ENCODE data around the gene RCSD1. TPM values are rescaled to one million over a fixed set of nuclear protein-coding genes. Genes with fewer than 3 reads are reported as not detected.

The RCSD1 gene
- polyA plus RNA-seq, 3 donors, result 116 to 218 (median 216) TPM

- H3K27ac ChIP-seq (ENCODE audit: low read depth in 1 of 2, low read length in 2 of 2), result peak overlapping the region; percentile 78 to 94
- peak overlapping the region; percentile 43 to 73 for H3K4me3 Mint-ChIP-seq
- WGBS (ENCODE audit: insufficient coverage), result 0% methylated on average over 1 of the region's 3 CpGs
- peaks cover 52% of the 10 kb centered on the region for H3K79me2 ChIP-seq (ENCODE audit: insufficient read depth, low read length)
- peak overlapping the region; percentile 85 to 97 (median 92) for H3K27ac Mint-ChIP-seq
- intact Hi-C loops (cut with micrococcal nuclease), result no loop called here
- H3K9ac ChIP-seq (ENCODE audit: insufficient read depth, low read length, poor library complexity, severe bottlenecking), result peak overlapping the region; percentile 60
- H3K36me3 ChIP-seq (replicated peaks in 1 of 2; ENCODE audit: control insufficient read depth in 1 of 2, insufficient read depth in 2 of 2, low read length in 2 of 2), result no peaks in the 10 kb centered on the region
- H3K27me3 Mint-ChIP-seq (ENCODE audit: low read depth in 3 of 3), result no peaks in the 10 kb centered on the region
- H4K20me1 ChIP-seq (ENCODE audit: insufficient read depth, low read length), result peaks cover 13% of the 10 kb centered on the region
- H3K36me3 Mint-ChIP-seq, result peaks cover 2% of the 10 kb centered on the region in 2 donors
- H2AFZ ChIP-seq (ENCODE audit: insufficient read depth, low read depth, low read length, poor library complexity, severe bottlenecking), result peak overlapping the region; percentile 59
- no peak for TF ChIP-seq CTCF (IDR thresholded peaks at IDR 0.05)
- H3K4me1 ChIP-seq (ENCODE audit: control insufficient read depth in 1 of 2, insufficient read depth in 2 of 2, low read length in 2 of 2), result peaks cover 44 to 64% of the 10 kb centered on the region in 2 donors
- DNase-seq, result peak; percentile 62 to 86 (median 85)
- peaks cover 63% of the 10 kb centered on the region for H3K4me1 Mint-ChIP-seq
- peaks cover 0 to 6% (median 0%) of the 10 kb centered on the region in 7 donors for H3K9me3 Mint-ChIP-seq
- H3K27me3 ChIP-seq (ENCODE audit: control insufficient read depth in 2 of 2, insufficient read depth in 2 of 2, low read length in 2 of 2), result no peaks in the 10 kb centered on the region
- H3K4me2 ChIP-seq (replicated peaks; ENCODE audit: extremely low read depth, low read length, poor library complexity, severe bottlenecking), result peak overlapping the region; percentile 99
- H3K9me3 ChIP-seq (replicated peaks in 1 of 2; ENCODE audit: control insufficient read depth in 1 of 2, insufficient read depth in 1 of 2, low read length in 2 of 2), result no peaks in the 10 kb centered on the region
- peak overlapping the region in 1 of 3 experiments; percentile 100 for H3K4me3 ChIP-seq (replicated peaks in 1 of 3; ENCODE audit: low read depth in 2 of 3, low read length in 3 of 3)
These were observed 2.5 kb upstream of the RCSD1 start for GRCh38 chr1:167627615-167627864.

GRCh38 chr1:167627865-167628641, 2.0 kb upstream of the RCSD1 start:
- DNase-seq, result peak in 2 of 3 donors; percentile 36 to 64
- Histone ChIP-seq H3K27ac (ENCODE audit: low read depth in 1 of 2, low read length in 2 of 2) (peak overlapping the region; percentile 78 to 94), H3K4me3 (replicated peaks in 1 of 3; ENCODE audit: low read depth in 2 of 3, low read length in 3 of 3) (peak overlapping the region in 1 of 3 experiments; percentile 100), H3K9me3 (replicated peaks in 1 of 2; ENCODE audit: control insufficient read depth in 1 of 2, insufficient read depth in 1 of 2, low read length in 2 of 2) (no peaks in the 10 kb centered on the region), H3K9ac (ENCODE audit: insufficient read depth, low read length, poor library complexity, severe bottlenecking) (peak overlapping the region; percentile 60), H3K4me2 (replicated peaks; ENCODE audit: extremely low read depth, low read length, poor library complexity, severe bottlenecking) (peak overlapping the region; percentile 99), H3K36me3 (replicated peaks in 1 of 2; ENCODE audit: control insufficient read depth in 1 of 2, insufficient read depth in 2 of 2, low read length in 2 of 2) (peaks cover 0 to 1% of the 10 kb centered on the region in 2 donors), H3K27me3 (ENCODE audit: control insufficient read depth in 2 of 2, insufficient read depth in 2 of 2, low read length in 2 of 2) (no peaks in the 10 kb centered on the region), H3K79me2 (ENCODE audit: insufficient read depth, low read length) (peaks cover 57% of the 10 kb centered on the region), H3K4me1 (ENCODE audit: control insufficient read depth in 1 of 2, insufficient read depth in 2 of 2, low read length in 2 of 2) (peaks cover 50 to 68% of the 10 kb centered on the region in 2 donors), H2AFZ (ENCODE audit: insufficient read depth, low read depth, low read length, poor library complexity, severe bottlenecking) (peak overlapping the region; percentile 59), H4K20me1 (ENCODE audit: insufficient read depth, low read length) (peaks cover 18% of the 10 kb centered on the region)
- peaks cover 4 to 5% of the 10 kb centered on the region in 2 donors for H3K36me3 Mint-ChIP-seq
- H3K9me3 Mint-ChIP-seq, result peaks cover 0 to 6% (median 0%) of the 10 kb centered on the region in 7 donors
- no peak for TF ChIP-seq CTCF (IDR thresholded peaks at IDR 0.05)
- intact Hi-C loops (cut with micrococcal nuclease), result no loop called here
- H3K4me1 Mint-ChIP-seq, result peaks cover 62% of the 10 kb centered on the region
- H3K27me3 Mint-ChIP-seq (ENCODE audit: low read depth in 3 of 3), result no peaks in the 10 kb centered on the region
- WGBS (ENCODE audit: insufficient coverage), result 0% methylated on average over 3 of the region's 10 CpGs
- peak overlapping the region; percentile 43 to 73 for H3K4me3 Mint-ChIP-seq
- peak overlapping the region; percentile 85 to 97 (median 92) for H3K27ac Mint-ChIP-seq

Measured in CD14-positive monocyte (primary cell).